K562 (cell line): ENCODE measurements around the gene SLC4A3. TPM values are rescaled to one million over a fixed set of nuclear protein-coding genes. Genes with fewer than 3 reads are reported as not detected.

Experiments
- BDP1 ChIP-seq: IDR thresholded peaks from 3 replicates; pipeline ENCODE4 v1.6.1; 2011; ENCODE audit not compliant: insufficient read length, insufficient read depth
- CGGBP1 ChIP-seq: fragments of 250-450 bp; sonication (Bioruptor Pico); IDR thresholded peaks from 2 replicates; pipeline ENCODE4 v1.9.0; 2021; ENCODE audit warnings: mild to moderate bottlenecking
- DDX20 ChIP-seq: fragments of 450-650 bp; IDR thresholded peaks from 2 replicates; pipeline ENCODE4 v1.6.1; 2016; ENCODE audit warnings: missing genetic modification characterization, low read depth, mild to moderate bottlenecking, missing compliant biosample characterization, moderate library complexity
- ETS2 ChIP-seq: IDR thresholded peaks from 2 replicates; pipeline ENCODE4 v1.6.1; 2016; ENCODE audit warnings: borderline replicate concordance, missing genetic modification characterization, mild to moderate bottlenecking, moderate library complexity, missing compliant biosample characterization; ENCODE audit not compliant: poor library complexity, severe bottlenecking
- FUS ChIP-seq: fragments of 200-400 bp; formaldehyde crosslinking; optimal IDR thresholded peaks from 2 replicates; pipeline ENCODE3; 2017; ENCODE audit warnings: low read depth, low read length
- TAF15 ChIP-seq: fragments of 200-400 bp; formaldehyde crosslinking; IDR thresholded peaks from 2 replicates; pipeline ENCODE4 v1.6.1; 2017; ENCODE audit warnings: mild to moderate bottlenecking, low read depth, low read length, moderate library complexity
- THAP7 ChIP-seq: fragments of 250-450 bp; sonication (Bioruptor Pico); IDR thresholded peaks from 2 replicates; pipeline ENCODE4 v1.5.0; 2021
- WHSC1 ChIP-seq: IDR thresholded peaks from one replicate; pipeline ENCODE4 v1.6.1; 2012; ENCODE audit warnings: low read length, control low read depth, inconsistent platforms
- ZBTB9 ChIP-seq: fragments of 450-650 bp; formaldehyde crosslinking; IDR thresholded peaks from 2 replicates; pipeline ENCODE4 v1.4.0; 2020; ENCODE audit warnings: mild to moderate bottlenecking, moderate library complexity
- ZNF551 ChIP-seq: fragments of 250-450 bp; sonication (Bioruptor Pico); IDR thresholded peaks from 2 replicates; pipeline ENCODE4 v1.5.0; 2021; ENCODE audit warnings: mild to moderate bottlenecking, moderate library complexity
- polyA plus RNA-seq, 8 experiments: library from polyadenylated mRNA; depleted of rRNA in 4 of 8; stranded (reverse) in 5 of 8; unstranded in 3 of 8; fragments of >200 nt; fragmentation: Nextera tagmentation in 2 of 8; fragmentation: Illumina TruSeq in 1 of 8; extraction: Ambion mirVana in 2 of 8; extraction: Trizol in 1 of 8; gene quantifications; 2 replicates each; pipeline versions ENCODE4 v1.2.1 to v1.2.3, GENCODE V29; 2011 to 2014; ENCODE audit warnings: inconsistent platforms in 1 of 8, missing spikeins in 1 of 8
- total RNA-seq, 7 experiments: library from RNA; depleted of rRNA in 6 of 7; stranded (reverse); fragments of >200 nt in 6 of 7; fragmentation: Illumina TruSeq in 2 of 7; extraction: Trizol in 2 of 7; gene quantifications; 2 replicates each; pipeline versions ENCODE4 v1.2.1 to v1.2.3, GENCODE V29; 2011 to 2021; ENCODE audit warnings: low replicate concordance in 1 of 7
- TF ChIP-seq, protein P1 (sequence below): sonication (generic); formaldehyde crosslinking; IDR thresholded peaks from 2 replicates; pipeline ENCODE4 v1.8.0; 2023; ENCODE audit warnings: mild to moderate bottlenecking, missing genetic modification reagents
- TF ChIP-seq, protein P2 (sequence below), 2 experiments: fragments of 450-650 bp; formaldehyde crosslinking in 1 of 2; IDR thresholded peaks; 2 replicates each; pipeline versions ENCODE4 v1.4.0 to v1.6.1; 2014 to 2020; ENCODE audit warnings: mild to moderate bottlenecking in 2 of 2, borderline replicate concordance in 1 of 2, low read depth in 1 of 2

Gene SLC4A3
- total and polyA plus RNA-seq, 9 of the 15 experiments (the other 6 are each of a cell fraction or from before 2014, with no cell fraction given), result 0.04 to 0.31 (median 0.16) TPM; not detected in 5

DNA sequence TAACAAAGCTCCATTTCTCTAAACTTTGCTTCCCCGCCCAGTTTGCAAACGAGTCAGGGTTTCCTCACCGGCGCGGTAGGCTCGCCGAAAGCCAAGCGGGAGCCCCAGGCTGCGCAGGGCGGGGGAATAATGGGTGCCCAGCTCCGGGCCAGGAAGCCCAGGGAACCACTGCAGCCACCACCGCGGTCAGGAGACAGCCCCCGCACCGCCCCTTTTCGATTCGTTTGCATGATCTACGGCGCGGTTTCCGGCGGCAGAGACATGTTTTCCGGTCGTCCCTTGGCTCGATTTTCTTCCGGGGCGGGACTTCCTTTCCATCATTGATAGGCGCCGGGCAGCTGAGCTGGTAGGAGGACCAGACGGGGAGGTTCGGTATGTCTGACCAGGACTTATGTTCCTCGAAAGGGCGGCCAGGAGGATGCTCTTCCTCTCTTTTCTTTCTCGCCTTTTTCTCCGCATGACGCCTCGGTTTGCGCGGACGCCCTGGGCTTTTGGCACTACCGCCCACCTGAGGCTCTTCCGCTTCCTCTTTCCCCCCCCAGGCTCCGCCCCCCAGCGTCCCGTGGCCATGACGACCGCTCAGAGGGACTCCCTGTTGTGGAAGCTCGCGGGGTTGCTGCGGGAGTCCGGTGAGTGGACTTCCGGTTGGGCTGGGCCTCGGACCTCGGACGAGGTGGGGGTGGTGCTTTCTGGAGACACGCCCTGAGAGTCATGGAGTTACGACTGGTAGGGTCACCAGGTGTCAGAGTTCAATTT, 29.7 kb upstream of the SLC4A3 start, which contains the start of gene STK11IP (continued):
- TF ChIP-seq TAF15 (no peak), ZNF551 (no peak), WHSC1 (no peak), CGGBP1 (no peak), ETS2 (tag) (no peak), DDX20 (tag) (no peak), THAP7 (CRISPR knock-in tag) (no peak), ZBTB9 (no peak), BDP1 (no peak), FUS (no peak)
- TF ChIP-seq, protein P1, sequence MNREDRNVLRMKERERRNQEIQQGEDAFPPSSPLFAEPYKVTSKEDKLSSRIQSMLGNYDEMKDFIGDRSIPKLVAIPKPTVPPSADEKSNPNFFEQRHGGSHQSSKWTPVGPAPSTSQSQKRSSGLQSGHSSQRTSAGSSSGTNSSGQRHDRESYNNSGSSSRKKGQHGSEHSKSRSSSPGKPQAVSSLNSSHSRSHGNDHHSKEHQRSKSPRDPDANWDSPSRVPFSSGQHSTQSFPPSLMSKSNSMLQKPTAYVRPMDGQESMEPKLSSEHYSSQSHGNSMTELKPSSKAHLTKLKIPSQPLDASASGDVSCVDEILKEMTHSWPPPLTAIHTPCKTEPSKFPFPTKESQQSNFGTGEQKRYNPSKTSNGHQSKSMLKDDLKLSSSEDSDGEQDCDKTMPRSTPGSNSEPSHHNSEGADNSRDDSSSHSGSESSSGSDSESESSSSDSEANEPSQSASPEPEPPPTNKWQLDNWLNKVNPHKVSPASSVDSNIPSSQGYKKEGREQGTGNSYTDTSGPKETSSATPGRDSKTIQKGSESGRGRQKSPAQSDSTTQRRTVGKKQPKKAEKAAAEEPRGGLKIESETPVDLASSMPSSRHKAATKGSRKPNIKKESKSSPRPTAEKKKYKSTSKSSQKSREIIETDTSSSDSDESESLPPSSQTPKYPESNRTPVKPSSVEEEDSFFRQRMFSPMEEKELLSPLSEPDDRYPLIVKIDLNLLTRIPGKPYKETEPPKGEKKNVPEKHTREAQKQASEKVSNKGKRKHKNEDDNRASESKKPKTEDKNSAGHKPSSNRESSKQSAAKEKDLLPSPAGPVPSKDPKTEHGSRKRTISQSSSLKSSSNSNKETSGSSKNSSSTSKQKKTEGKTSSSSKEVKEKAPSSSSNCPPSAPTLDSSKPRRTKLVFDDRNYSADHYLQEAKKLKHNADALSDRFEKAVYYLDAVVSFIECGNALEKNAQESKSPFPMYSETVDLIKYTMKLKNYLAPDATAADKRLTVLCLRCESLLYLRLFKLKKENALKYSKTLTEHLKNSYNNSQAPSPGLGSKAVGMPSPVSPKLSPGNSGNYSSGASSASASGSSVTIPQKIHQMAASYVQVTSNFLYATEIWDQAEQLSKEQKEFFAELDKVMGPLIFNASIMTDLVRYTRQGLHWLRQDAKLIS (CRISPR knock-in tag), result 0 out of 2 replicates have a peak, but pooled peaks have one; percentile 35
- TF ChIP-seq, protein P2, sequence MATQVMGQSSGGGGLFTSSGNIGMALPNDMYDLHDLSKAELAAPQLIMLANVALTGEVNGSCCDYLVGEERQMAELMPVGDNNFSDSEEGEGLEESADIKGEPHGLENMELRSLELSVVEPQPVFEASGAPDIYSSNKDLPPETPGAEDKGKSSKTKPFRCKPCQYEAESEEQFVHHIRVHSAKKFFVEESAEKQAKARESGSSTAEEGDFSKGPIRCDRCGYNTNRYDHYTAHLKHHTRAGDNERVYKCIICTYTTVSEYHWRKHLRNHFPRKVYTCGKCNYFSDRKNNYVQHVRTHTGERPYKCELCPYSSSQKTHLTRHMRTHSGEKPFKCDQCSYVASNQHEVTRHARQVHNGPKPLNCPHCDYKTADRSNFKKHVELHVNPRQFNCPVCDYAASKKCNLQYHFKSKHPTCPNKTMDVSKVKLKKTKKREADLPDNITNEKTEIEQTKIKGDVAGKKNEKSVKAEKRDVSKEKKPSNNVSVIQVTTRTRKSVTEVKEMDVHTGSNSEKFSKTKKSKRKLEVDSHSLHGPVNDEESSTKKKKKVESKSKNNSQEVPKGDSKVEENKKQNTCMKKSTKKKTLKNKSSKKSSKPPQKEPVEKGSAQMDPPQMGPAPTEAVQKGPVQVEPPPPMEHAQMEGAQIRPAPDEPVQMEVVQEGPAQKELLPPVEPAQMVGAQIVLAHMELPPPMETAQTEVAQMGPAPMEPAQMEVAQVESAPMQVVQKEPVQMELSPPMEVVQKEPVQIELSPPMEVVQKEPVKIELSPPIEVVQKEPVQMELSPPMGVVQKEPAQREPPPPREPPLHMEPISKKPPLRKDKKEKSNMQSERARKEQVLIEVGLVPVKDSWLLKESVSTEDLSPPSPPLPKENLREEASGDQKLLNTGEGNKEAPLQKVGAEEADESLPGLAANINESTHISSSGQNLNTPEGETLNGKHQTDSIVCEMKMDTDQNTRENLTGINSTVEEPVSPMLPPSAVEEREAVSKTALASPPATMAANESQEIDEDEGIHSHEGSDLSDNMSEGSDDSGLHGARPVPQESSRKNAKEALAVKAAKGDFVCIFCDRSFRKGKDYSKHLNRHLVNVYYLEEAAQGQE (IDR thresholded peaks at IDR 0.05; ENCODE audit: borderline replicate concordance), result no peak
- TF ChIP-seq, protein P2 (CRISPR knock-in tag; IDR thresholded peaks at IDR 0.05; ENCODE audit: low read depth), result no peak
